Choroid plexus epithelial cell (primary cell): ENCODE data around the gene CD226.

Experiments
- DNase-seq: peaks from one replicate; pipeline ENCODE4 v3.0.0-alpha.2; 2010; ENCODE audit warnings: low read depth
- H3K4me3 ChIP-seq: 2 replicates; pipeline ENCODE4 v1.5.1; 2011; ENCODE audit warnings: low read depth, mild to moderate bottlenecking, control low read depth, low read length, moderate library complexity
- CTCF ChIP-seq: conservative IDR thresholded peaks from 2 replicates; pipeline ENCODE4 v1.5.1; 2011; ENCODE audit warnings: low read depth, mild to moderate bottlenecking, control low read depth, inconsistent platforms, low read length, moderate library complexity

The CD226 gene

GRCh38 chr18:69853051-69853450, 94.6 kb downstream of the CD226 start:
- no peak for DNase-seq
- no peak for TF ChIP-seq CTCF
- H3K4me3 ChIP-seq, result no peak overlapping the region

- H3K4me3 ChIP-seq, result no peak overlapping the region
- TF ChIP-seq CTCF, result no peak
- no peak for DNase-seq
Measured at GRCh38 chr18:69845593-69846506, 101.8 kb downstream of the CD226 start.

- no peak for TF ChIP-seq CTCF
- no peak overlapping the region for H3K4me3 ChIP-seq
- no peak for DNase-seq
Measured at GRCh38 chr18:69844656-69845055, 103.0 kb downstream of the CD226 start.

- no peak overlapping the region for H3K4me3 ChIP-seq
- no peak for DNase-seq
- TF ChIP-seq CTCF, result no peak
Measured at GRCh38 chr18:69843015-69843414, 104.7 kb downstream of the CD226 start.

- no peak for DNase-seq
- TF ChIP-seq CTCF, result no peak
- no peak overlapping the region for H3K4me3 ChIP-seq
Measured at GRCh38 chr18:69841117-69841516, 106.6 kb downstream of the CD226 start.

- DNase-seq, result peak; percentile 25
- no peak for TF ChIP-seq CTCF
- no peak overlapping the region for H3K4me3 ChIP-seq
Measured at GRCh38 chr18:69840445-69840844, 107.2 kb downstream of the CD226 start.

- no peak overlapping the region for H3K4me3 ChIP-seq
- TF ChIP-seq CTCF, result no peak
- no peak for DNase-seq
Measured at GRCh38 chr18:69840001-69840400, 107.7 kb downstream of the CD226 start.
